Mesendoderm (in vitro differentiated cells): ENCODE results near the gene PKD1L1.

Experiments used
- DNase-seq: peaks from one replicate; pipeline ENCODE4 v3.0.0; 2013
- H2AK5ac ChIP-seq: 2 replicates; pipeline ENCODE4 v1.6.1; 2013; ENCODE audit warnings: low read length, inconsistent platforms
- H2BK120ac ChIP-seq: 2 replicates; pipeline ENCODE4 v1.6.1; 2013; ENCODE audit warnings: low read depth, mild to moderate bottlenecking, low read length, moderate library complexity, mixed read lengths
- H2BK15ac ChIP-seq: replicated peaks from 2 replicates; pipeline ENCODE4 v1.6.1; 2013; ENCODE audit warnings: low read depth, mild to moderate bottlenecking, moderate library complexity
- H2BK5ac ChIP-seq: 2 replicates; pipeline ENCODE4 v1.6.1; 2013; ENCODE audit warnings: low read length, inconsistent platforms
- H3K18ac ChIP-seq: 2 replicates; pipeline ENCODE4 v1.6.1; 2013; ENCODE audit warnings: mild to moderate bottlenecking, low read length, mixed read lengths
- H3K23ac ChIP-seq: one replicate; pipeline ENCODE4 v1.6.1; 2013; ENCODE audit warnings: low read length
- H3K27ac ChIP-seq: 2 replicates; pipeline ENCODE4 v1.5.1; 2013; ENCODE audit warnings: low read depth, mild to moderate bottlenecking, inconsistent platforms, low read length, moderate library complexity
- H3K27me3 ChIP-seq: 2 replicates; pipeline ENCODE4 v1.6.1; 2013; ENCODE audit warnings: low read length, control low read depth, mild to moderate bottlenecking, inconsistent platforms; ENCODE audit not compliant: insufficient read depth, poor library complexity
- H3K36me3 ChIP-seq: 2 replicates; pipeline ENCODE4 v1.6.1; 2013; ENCODE audit warnings: low read length, inconsistent platforms; ENCODE audit not compliant: control insufficient read depth, insufficient read depth
- H3K4ac ChIP-seq: one replicate; pipeline ENCODE4 v1.6.1; 2013; ENCODE audit warnings: low read depth, mild to moderate bottlenecking, low read length, moderate library complexity
- H3K4me1 ChIP-seq: 2 replicates; pipeline ENCODE4 v1.6.1; 2013; ENCODE audit warnings: low read depth, low read length, inconsistent platforms; ENCODE audit not compliant: control insufficient read depth
- H3K4me2 ChIP-seq: 2 replicates; pipeline ENCODE4 v1.6.1; 2013; ENCODE audit warnings: low read length
- H3K4me3 ChIP-seq: 2 replicates; pipeline ENCODE4 v1.5.1; 2013; ENCODE audit warnings: mild to moderate bottlenecking, low read length
- H3K56ac ChIP-seq: one replicate; pipeline ENCODE4 v1.6.1; 2013; ENCODE audit warnings: low read length
- H3K79me1 ChIP-seq: 2 replicates; pipeline ENCODE4 v1.6.1; 2013; ENCODE audit warnings: low read length, inconsistent platforms
- H3K79me2 ChIP-seq: 2 replicates; pipeline ENCODE4 v1.6.1; 2013; ENCODE audit warnings: mild to moderate bottlenecking, low read length; ENCODE audit not compliant: control insufficient read depth, insufficient read depth
- H3K9ac ChIP-seq: 2 replicates; pipeline ENCODE4 v1.6.1; 2013; ENCODE audit warnings: low read length, inconsistent platforms
- H4K5ac ChIP-seq: one replicate; pipeline ENCODE4 v1.6.1; 2013; ENCODE audit warnings: low read length
- H4K8ac ChIP-seq: one replicate; pipeline ENCODE4 v1.6.1; 2013; ENCODE audit warnings: low read depth, mild to moderate bottlenecking, control low read depth, low read length, moderate library complexity
- WGBS: extraction: QIAGEN DNeasy Blood & Tissue Kit; methylation state at CpG from one replicate; pipeline ENCODE4 v1.1.7; 2013; ENCODE audit warnings: low lambda C conversion rate, missing lambda C conversion rate; ENCODE audit not compliant: insufficient coverage; ENCODE audit errors: extremely low coverage; 5-methylcytosine and 5-hydroxymethylcytosine counted together

Gene PKD1L1

GRCh38 chr7:47739891-47740290 is 208.4 kb downstream of the PKD1L1 start:
- no CpG with 5 or more reads among the region's 8 CpGs for WGBS
- H2BK5ac ChIP-seq = no peak overlapping the region
- H3K79me2 ChIP-seq = no peaks in the 10 kb centered on the region

GRCh38 chr7:47739301-47739875 is 208.9 kb downstream of the PKD1L1 start:
- Histone ChIP-seq H4K5ac (no peak overlapping the region), H3K4ac (no peak overlapping the region), H3K56ac (no peak overlapping the region), H3K23ac (no peak overlapping the region), H4K8ac (no peak overlapping the region), H2BK5ac (no peak overlapping the region), H2BK120ac (no peak overlapping the region), H3K79me1 (no peaks in the 10 kb centered on the region), H3K79me2 (no peaks in the 10 kb centered on the region), H3K18ac (no peak overlapping the region), H3K27me3 (no peaks in the 10 kb centered on the region), H3K36me3 (no peaks in the 10 kb centered on the region), H2BK15ac (no peak overlapping the region), H3K4me2 (no peak overlapping the region), H3K9ac (no peak overlapping the region), H3K27ac (no peak overlapping the region), H3K4me3 (no peak overlapping the region), H2AK5ac (no peak overlapping the region), H3K4me1 (peaks cover 2% of the 10 kb centered on the region)
- no peak for DNase-seq
- no CpG with 5 or more reads among the region's 9 CpGs for WGBS

More at GRCh38 chr7:47739891-47740290, 208.4 kb downstream of the PKD1L1 start:
- no peak overlapping the region for H2BK15ac ChIP-seq
- H3K18ac ChIP-seq = no peak overlapping the region
- H3K27ac ChIP-seq = no peak overlapping the region
- H3K4me2 ChIP-seq = no peak overlapping the region
- no peak overlapping the region for H4K5ac ChIP-seq
- no peak overlapping the region for H3K23ac ChIP-seq
- peaks cover 2% of the 10 kb centered on the region for H3K4me1 ChIP-seq
- H3K9ac ChIP-seq = no peak overlapping the region
- no peak for DNase-seq
- H3K4me3 ChIP-seq = no peak overlapping the region
- H3K36me3 ChIP-seq = no peaks in the 10 kb centered on the region
- no peaks in the 10 kb centered on the region for H3K27me3 ChIP-seq
- H2AK5ac ChIP-seq = no peak overlapping the region
- no peak overlapping the region for H2BK120ac ChIP-seq
- H4K8ac ChIP-seq = no peak overlapping the region
- no peak overlapping the region for H3K4ac ChIP-seq
- no peak overlapping the region for H3K56ac ChIP-seq
- no peaks in the 10 kb centered on the region for H3K79me1 ChIP-seq

- no peaks in the 10 kb centered on the region for H3K4me1 ChIP-seq
- H4K8ac ChIP-seq = no peak overlapping the region
- H3K4me3 ChIP-seq = no peak overlapping the region
- H3K18ac ChIP-seq = no peak overlapping the region
- no peaks in the 10 kb centered on the region for H3K27me3 ChIP-seq
- H2BK120ac ChIP-seq = no peak overlapping the region
- WGBS = no CpG with 5 or more reads among the region's 6 CpGs
- H2AK5ac ChIP-seq = no peak overlapping the region
- H3K4me2 ChIP-seq = no peak overlapping the region
- DNase-seq = no peak
- no peaks in the 10 kb centered on the region for H3K36me3 ChIP-seq
- no peak overlapping the region for H2BK5ac ChIP-seq
- H3K79me1 ChIP-seq = no peaks in the 10 kb centered on the region
- no peak overlapping the region for H3K56ac ChIP-seq
- H3K79me2 ChIP-seq = no peaks in the 10 kb centered on the region
- H3K4ac ChIP-seq = no peak overlapping the region
- no peak overlapping the region for H4K5ac ChIP-seq
- H2BK15ac ChIP-seq = no peak overlapping the region
- no peak overlapping the region for H3K9ac ChIP-seq
- no peak overlapping the region for H3K27ac ChIP-seq
- no peak overlapping the region for H3K23ac ChIP-seq
Observed at GRCh38 chr7:47738563-47739166, 209.6 kb downstream of the PKD1L1 start.

GRCh38 chr7:47737601-47738000 is 210.7 kb downstream of the PKD1L1 start:
- H4K8ac ChIP-seq = no peak overlapping the region
- no peak overlapping the region for H3K27ac ChIP-seq
- H3K79me1 ChIP-seq = no peaks in the 10 kb centered on the region
- H3K27me3 ChIP-seq = no peaks in the 10 kb centered on the region
- WGBS = no CpG with 5 or more reads among the region's 4 CpGs
- no peak overlapping the region for H3K9ac ChIP-seq
- no peak overlapping the region for H2BK15ac ChIP-seq
- H3K36me3 ChIP-seq = no peaks in the 10 kb centered on the region
- no peaks in the 10 kb centered on the region for H3K79me2 ChIP-seq
- H3K4me2 ChIP-seq = no peak overlapping the region
- H3K18ac ChIP-seq = no peak overlapping the region
- no peak overlapping the region for H3K4ac ChIP-seq
- no peak overlapping the region for H2BK5ac ChIP-seq
- H3K23ac ChIP-seq = peak overlapping the region; percentile 50
- no peak overlapping the region for H2AK5ac ChIP-seq
- no peak for DNase-seq
- H3K56ac ChIP-seq = no peak overlapping the region
- H3K4me3 ChIP-seq = no peak overlapping the region
- no peak overlapping the region for H4K5ac ChIP-seq
- H2BK120ac ChIP-seq = no peak overlapping the region
- H3K4me1 ChIP-seq = no peaks in the 10 kb centered on the region

DNA sequence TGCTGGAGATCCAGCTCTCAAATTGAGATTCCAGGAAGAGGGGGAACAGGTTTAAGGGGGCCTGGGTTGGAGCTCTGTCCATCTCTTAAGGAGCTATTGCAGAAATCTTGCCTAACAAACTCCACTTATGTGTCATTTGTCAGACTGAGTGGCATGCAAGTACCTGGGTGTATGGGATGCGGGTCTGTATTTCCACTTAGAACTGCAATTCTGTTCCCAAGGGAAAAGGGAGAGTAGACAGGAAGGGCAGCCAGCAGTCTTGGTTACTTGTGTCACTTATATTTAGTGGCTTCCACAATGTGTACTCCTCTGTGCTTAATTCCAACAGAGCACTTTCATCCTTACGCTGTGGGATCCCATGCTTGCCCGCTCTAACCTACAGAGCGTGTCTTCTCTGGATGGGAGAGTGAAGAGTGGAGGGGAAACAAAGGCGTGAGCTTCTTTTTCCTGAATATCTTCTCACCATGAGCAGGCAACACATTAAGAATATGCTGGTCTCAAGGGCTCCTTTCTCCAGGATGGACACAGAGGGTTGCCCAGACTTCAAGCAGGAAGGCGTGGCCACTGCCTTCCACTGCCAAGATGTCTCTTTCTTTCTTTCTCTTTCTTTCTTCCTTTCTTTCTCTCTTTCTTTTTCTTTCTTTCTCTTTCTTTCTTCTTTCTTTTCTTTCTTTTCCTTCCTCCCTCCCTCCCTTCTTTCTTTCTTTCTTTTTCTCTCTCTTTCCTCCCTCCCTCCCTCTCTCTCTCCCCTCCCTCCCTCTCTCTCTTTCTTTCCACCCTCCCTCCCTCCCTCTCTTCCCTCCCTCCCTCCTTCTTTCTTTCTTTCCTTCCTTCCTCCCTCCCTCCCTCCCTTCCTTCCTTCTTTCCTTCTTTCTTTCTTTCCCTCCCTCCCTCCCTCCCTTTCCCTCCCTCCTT is 212.6 kb downstream of the PKD1L1 start:
- Histone ChIP-seq H3K27me3 (no peaks in the 10 kb centered on the region), H3K4me3 (no peak overlapping the region), H2AK5ac (no peak overlapping the region), H2BK120ac (no peak overlapping the region), H3K56ac (no peak overlapping the region), H3K4me2 (no peak overlapping the region), H4K8ac (no peak overlapping the region), H3K36me3 (no peaks in the 10 kb centered on the region), H3K4ac (no peak overlapping the region), H2BK5ac (no peak overlapping the region), H4K5ac (no peak overlapping the region), H3K9ac (no peak overlapping the region), H3K79me2 (no peaks in the 10 kb centered on the region), H3K27ac (no peak overlapping the region), H3K18ac (no peak overlapping the region), H3K79me1 (no peaks in the 10 kb centered on the region), H3K4me1 (no peaks in the 10 kb centered on the region), H2BK15ac (no peak overlapping the region), H3K23ac (no peak overlapping the region)
- no CpG with 5 or more reads among the region's 6 CpGs for WGBS
- DNase-seq = no peak
